GM04503 (cell line): ENCODE results near the gene XYLT1.
"Not testable (repeated sequence)": the region's sequence is repeated elsewhere in the genome, so short reads cannot be mapped to it uniquely, and the experiment has no call there.

Experiments used
- DNase-seq: peaks from one replicate; pipeline ENCODE4 v3.0.0-alpha.2; 2012; ENCODE audit warnings: low read depth

XYLT1 gene

DNA sequence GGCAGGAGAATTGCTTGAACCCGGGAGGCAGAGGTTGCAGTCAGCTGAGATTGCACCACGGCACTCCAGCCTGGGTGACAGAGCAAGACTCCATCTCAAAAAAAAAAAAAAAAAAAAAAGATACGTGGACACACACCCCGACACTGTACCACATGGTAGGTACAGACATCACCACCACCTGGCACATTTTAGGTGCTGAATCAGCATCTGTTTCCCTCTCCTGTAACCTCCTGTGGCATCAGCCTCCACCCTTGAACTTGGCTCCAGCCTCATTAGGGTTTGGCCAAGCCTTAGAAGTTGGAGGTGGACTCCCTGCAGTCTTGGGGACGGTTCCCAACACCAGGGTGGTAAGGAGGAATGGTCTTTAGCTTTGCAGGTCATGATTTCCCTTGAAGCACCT, 46.0 kb downstream of the XYLT1 start:
- DNase-seq = no peak

- no peak for DNase-seq
These were observed 47.5 kb downstream of the XYLT1 start for GRCh38 chr16:17423221-17423620.

GRCh38 chr16:17420816-17421215, 49.9 kb downstream of the XYLT1 start:
- DNase-seq = no peak

GRCh38 chr16:17419266-17419665, 51.5 kb downstream of the XYLT1 start:
- no peak for DNase-seq

DNA sequence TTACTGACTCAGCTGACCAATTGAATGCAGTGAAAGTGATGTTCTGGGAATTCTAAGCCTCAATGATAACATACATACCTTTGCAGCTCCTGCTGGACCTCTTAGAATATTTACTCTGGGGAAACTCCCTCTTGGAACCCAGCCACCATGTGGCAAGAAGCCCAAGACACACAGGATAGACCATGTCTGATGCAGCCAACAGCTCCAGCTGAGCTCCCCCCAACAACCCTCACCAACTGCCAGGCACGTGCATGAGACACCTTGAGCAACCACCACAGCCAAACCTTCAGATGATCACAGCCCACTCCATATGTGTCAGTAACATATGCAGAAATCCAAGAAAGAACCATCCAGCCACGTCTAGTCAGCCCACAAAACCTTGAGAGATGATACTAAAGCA, 53.0 kb downstream of the XYLT1 start:
- DNase-seq = no peak

DNA sequence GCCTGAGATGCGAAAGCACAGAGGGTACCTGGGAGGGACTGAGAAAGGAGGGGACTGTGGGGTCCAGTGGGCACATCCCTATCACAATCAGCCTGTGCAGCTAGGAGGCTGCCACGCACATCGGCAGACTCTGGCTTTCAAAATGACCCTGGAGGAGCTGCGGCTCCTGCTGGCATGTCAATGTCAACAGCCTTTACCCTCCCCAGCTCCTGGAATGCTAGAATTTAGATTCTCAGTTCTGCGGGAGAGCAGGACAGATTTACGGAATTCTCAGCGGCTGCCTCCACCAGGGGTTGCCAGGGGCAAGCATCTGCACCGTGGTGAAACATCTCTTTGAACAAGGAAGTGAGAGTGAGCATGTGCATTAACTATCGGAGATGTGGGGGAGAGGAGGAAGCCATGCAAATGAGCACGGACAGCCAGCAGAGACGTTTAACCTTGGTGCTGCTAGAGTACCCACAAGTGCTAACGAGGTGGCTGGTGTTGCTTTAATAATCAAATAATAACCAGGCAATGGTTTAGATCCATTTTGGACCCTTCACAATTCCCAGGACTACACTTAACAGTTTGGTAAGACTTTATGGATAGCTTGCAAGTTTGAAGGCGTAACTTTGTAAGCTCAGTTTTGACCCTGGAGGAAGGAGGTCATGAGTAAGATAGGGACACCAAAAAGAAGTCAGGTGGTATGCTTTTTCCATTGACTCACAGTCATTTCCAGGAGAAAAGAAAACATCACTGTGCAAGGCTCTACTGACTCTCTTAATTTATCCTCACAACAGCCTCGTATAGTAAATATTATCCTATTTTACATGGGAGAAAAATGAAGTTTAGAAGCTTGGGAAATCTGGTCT, 54.1 kb downstream of the XYLT1 start:
- peak; percentile 31 for DNase-seq

GRCh38 chr16:17414916-17415315, 55.8 kb downstream of the XYLT1 start:
- DNase-seq = no peak

DNA sequence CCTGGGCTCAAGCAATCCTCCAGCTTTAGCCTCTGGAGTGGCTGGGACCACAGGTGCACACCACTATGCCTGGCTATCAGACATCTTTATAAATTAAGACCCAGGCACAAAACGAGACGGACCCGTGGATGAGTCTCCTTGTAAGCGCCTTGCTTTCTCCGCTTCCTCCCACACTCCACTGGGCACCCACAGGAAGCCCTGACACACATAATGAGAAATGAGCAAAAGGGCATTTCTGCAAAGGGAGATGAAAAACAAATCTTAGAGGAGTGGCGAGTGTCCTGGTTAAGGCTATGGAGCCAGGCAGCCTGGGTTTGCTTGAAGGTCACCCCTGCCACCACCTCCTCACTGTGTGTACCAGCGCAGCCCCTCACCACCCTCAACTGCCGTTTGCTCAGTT, 56.3 kb downstream of the XYLT1 start:
- no peak for DNase-seq

DNA sequence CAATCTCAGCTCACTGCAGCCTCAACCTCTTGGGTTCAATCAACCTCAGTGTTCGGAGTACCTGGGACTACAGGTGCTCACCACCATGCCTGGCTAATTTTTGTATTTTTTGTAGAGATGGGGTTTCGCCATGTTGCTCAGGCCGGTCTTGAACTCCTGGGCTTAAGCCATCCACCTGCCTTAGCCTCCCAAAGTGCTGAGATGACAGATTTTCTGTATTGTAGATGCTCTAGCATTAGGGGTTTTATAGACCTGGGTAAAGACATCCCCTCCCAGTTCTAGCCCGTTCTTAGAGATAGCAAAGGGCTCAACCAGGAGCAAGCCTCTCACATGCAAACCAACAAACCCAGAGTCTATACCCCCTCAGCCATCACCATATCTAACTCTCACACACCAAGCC, 57.3 kb downstream of the XYLT1 start:
- no peak for DNase-seq

- no peak for DNase-seq
These were observed 58.0 kb downstream of the XYLT1 start for GRCh38 chr16:17412791-17413190.

DNA sequence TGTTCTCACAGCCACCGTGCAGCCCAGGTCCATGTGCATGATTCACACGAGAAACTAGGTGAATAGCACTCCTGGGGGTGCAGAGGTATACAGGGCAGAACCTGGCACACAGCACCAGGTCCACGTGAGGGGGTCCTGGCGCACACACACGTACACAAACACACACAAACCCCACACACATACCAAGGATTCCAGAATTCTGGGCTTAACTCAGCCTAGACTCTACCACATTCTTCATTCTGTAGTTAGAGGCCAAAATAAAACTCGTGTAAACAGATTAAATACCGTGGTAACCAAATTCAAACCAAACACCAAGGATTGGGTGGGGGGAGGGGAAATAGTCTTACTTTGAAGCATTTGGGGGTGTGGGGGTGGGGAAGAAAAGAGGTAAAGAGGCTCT, 58.5 kb downstream of the XYLT1 start:
- peak; percentile 56 for DNase-seq

GRCh38 chr16:17411263-17411662, 59.5 kb downstream of the XYLT1 start:
- DNase-seq = no peak

GRCh38 chr16:17410316-17410715, 60.4 kb downstream of the XYLT1 start:
- not testable (repeated sequence) for DNase-seq

DNA sequence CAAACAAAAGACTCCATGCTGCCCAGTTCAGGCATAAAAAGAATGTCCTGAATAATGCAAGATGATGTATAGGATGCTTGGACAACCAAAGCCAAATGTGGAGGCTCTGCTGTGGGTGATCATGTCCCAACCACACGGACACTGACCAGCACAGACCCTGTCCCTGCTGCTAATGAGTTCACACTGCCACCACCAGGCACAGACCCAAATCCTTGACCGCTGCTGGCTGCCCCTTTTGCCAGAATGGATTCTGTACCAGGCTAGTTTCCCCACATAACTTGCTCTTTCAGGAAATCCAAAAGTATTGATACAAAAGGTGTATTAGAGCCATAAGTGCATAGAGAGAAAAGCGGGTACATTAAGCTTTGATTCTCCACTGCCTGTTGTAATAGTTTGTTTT, 60.9 kb downstream of the XYLT1 start:
- DNase-seq = no peak

GRCh38 chr16:17408955-17409441, 61.8 kb downstream of the XYLT1 start:
- no peak for DNase-seq

- DNase-seq = peak; percentile 39
These were observed 62.5 kb downstream of the XYLT1 start for GRCh38 chr16:17408296-17408695.

GRCh38 chr16:17407321-17407720, 63.4 kb downstream of the XYLT1 start:
- DNase-seq = no peak

DNA sequence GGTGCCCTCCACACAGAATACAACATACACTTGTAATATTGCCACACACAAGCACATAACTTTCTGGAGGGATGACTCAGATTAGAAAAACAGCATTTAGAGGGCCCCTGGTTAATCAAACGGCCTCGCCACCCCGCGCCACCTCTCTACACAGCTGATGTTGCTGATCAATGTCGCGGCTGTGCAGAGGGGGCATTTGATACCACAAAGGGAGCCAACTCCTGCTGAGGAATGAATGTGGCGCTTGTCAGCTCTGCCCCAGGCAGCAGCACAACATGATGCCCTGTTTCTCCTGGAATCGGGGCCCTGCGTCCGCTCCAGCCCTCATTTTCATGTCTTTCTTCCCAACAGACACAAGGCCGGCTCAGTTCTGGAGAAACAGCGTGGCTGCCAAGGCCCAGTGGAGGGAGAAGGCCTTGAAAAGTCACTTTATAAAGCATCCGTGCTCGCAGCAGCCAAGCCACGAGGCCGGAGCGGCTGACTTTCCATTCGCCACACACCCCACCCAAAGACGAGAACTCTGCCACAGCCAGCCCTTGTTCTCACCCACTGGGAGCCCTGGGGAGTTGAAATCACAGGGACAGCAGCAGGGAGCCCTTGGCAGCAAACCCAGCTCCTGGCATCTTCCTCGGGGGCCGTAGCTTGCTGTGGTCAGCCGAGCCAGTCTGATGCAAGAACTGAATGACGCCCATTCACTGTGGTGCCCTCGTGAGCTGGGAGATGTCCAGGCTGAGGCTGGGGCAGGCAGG, 65.6 kb downstream of the XYLT1 start:
- peak; percentile 72 for DNase-seq

GRCh38 chr16:17403859-17404545, 66.8 kb downstream of the XYLT1 start:
- no peak for DNase-seq

GRCh38 chr16:17403156-17403809, 67.5 kb downstream of the XYLT1 start:
- no peak for DNase-seq

- DNase-seq = no peak
These were observed 73.3 kb downstream of the XYLT1 start for GRCh38 chr16:17397499-17397891.
